ENCODE results near the gene RNU4-1. TPM values are rescaled to one million over a fixed set of nuclear protein-coding genes. Genes with fewer than 3 reads are reported as not detected.

RNU4-1 gene
- total and polyA plus RNA-seq, 2 of the 4 experiments (the other 2 are of a cell fraction): under 0.01 TPM; not detected in 1

GRCh38 chr12:120278137-120279069 is 14.6 kb downstream of the RNU4-1 start:
- no peak overlapping the region for H2AK9ac ChIP-seq (replicated peaks; ENCODE audit: low read depth, low read length, poor library complexity)
- no TSS peak for BruUV-seq (replicated peaks)
- no peak overlapping the region for H3K4ac ChIP-seq (ENCODE audit: low read depth, low read length)
- no peaks in the 10 kb centered on the region; the same call in none of the 2 replicates for H3K27me3 ChIP-seq (ENCODE audit: control insufficient read depth, insufficient read depth, low read length)
- no peaks in the 10 kb centered on the region for H3K9me1 ChIP-seq (ENCODE audit: insufficient read depth, low read length)
- no peak overlapping the region for H2AFZ ChIP-seq (replicated peaks; ENCODE audit: low read length, poor library complexity)
- DNase-seq (no peak), ATAC-seq (ENCODE audit: low read depth) (no peak)
- H3K9ac ChIP-seq (ENCODE audit: low read depth, low read length): no peak overlapping the region
- POLR2A ChIA-PET (ENCODE audit: unreplicated experiment): no interaction called here
- H4K91ac ChIP-seq (ENCODE audit: insufficient read depth, low read depth, low read length): no peak overlapping the region
- H3K4me2 ChIP-seq (ENCODE audit: low read depth, low read length): no peak overlapping the region
- no peak overlapping the region for H4K8ac ChIP-seq (ENCODE audit: low read depth in 2 of 2, low read length in 2 of 2)
- 93% methylated on average over 19 of the region's 57 CpGs; no CpG with 5 or more reads in 1 of the 2 experiments for WGBS, 2 experiments (ENCODE audit: extremely low coverage in 2 of 2, insufficient read length in 1 of 2)
- H2BK120ac ChIP-seq (ENCODE audit: low read depth, low read length): no peak overlapping the region
- intact Hi-C loops (cut with micrococcal nuclease): no loop called here
- H3K18ac ChIP-seq (ENCODE audit: low read depth, low read length): no peak overlapping the region
- no peak overlapping the region for H2BK5ac ChIP-seq (ENCODE audit: low read depth, low read length, poor library complexity, severe bottlenecking)
- H3K79me1 ChIP-seq (ENCODE audit: low read depth in 1 of 2, low read length in 2 of 2): no peaks in the 10 kb centered on the region
- H3K36me3 ChIP-seq (ENCODE audit: control insufficient read depth, insufficient read depth, low read length): no peaks in the 10 kb centered on the region
- H3K4me3 ChIP-seq (ENCODE audit: insufficient read depth, low read depth, low read length): no peak overlapping the region
- H3K56ac ChIP-seq (ENCODE audit: extremely low read depth, insufficient read depth, low read length): no peak overlapping the region
- CTCF ChIA-PET: no interaction called here
- H2AK5ac ChIP-seq (ENCODE audit: low read depth, low read length): no peak overlapping the region
- no peak overlapping the region for H2BK15ac ChIP-seq (ENCODE audit: low read depth, low read length)
- dilution Hi-C loops (cut with HindIII; ENCODE audit: low sequenced_read_pairs, unreplicated experiment): no loop called here
- no peak overlapping the region for H2BK20ac ChIP-seq (ENCODE audit: low read depth, low read length)
- no peak overlapping the region for H4K5ac ChIP-seq (ENCODE audit: low read depth, low read length)
- H3K9me3 ChIP-seq (ENCODE audit: control insufficient read depth, insufficient read depth, low read length): no peaks in the 10 kb centered on the region
- no peak overlapping the region for H3K27ac ChIP-seq (ENCODE audit: insufficient read depth, low read length)
- in situ Hi-C loops (cut with MboI; ENCODE audit: low sequenced_read_pairs): no loop called here
- no peak overlapping the region for H3K23ac ChIP-seq (ENCODE audit: low read depth, low read length)
- H3K4me1 ChIP-seq (ENCODE audit: control insufficient read depth, insufficient read depth, low read length): peaks cover 2% of the 10 kb centered on the region; the same call in 1 of the 2 replicates
- no peak overlapping the region for H3K14ac ChIP-seq (replicated peaks; ENCODE audit: low read depth, low read length)
- no peaks in the 10 kb centered on the region for H4K20me1 ChIP-seq (ENCODE audit: insufficient read depth, low read length)
- TF ChIP-seq USF2 (IDR thresholded peaks at IDR 0.05; ENCODE audit: low read depth, low read length) (no peak), MAFK (IDR thresholded peaks at IDR 0.05; ENCODE audit: low read depth, low read length) (no peak), CEBPB (IDR thresholded peaks at IDR 0.05; ENCODE audit: low read depth, low read length) (no peak), RCOR1 (IDR thresholded peaks at IDR 0.05; ENCODE audit: insufficient replicate concordance, low read length) (no peak), POLR2A (IDR thresholded peaks at IDR 0.05; ENCODE audit: low read depth, low read length) (no peak), RAD21 (IDR thresholded peaks at IDR 0.05; ENCODE audit: low read length) (no peak), RFX5 (IDR thresholded peaks at IDR 0.05; ENCODE audit: low read depth, low read length) (no peak), SMC3 (IDR thresholded peaks at IDR 0.05; ENCODE audit: low read depth, low read length) (no peak), BHLHE40 (IDR thresholded peaks at IDR 0.05; ENCODE audit: low read depth, low read length) (no peak), FOS (IDR thresholded peaks at IDR 0.05; ENCODE audit: low read depth, low read length) (no peak), MXI1 (IDR thresholded peaks at IDR 0.05; ENCODE audit: borderline replicate concordance, low read depth, low read length) (no peak), CHD1 (IDR thresholded peaks at IDR 0.05; ENCODE audit: low read depth, low read length) (no peak), MAZ (IDR thresholded peaks at IDR 0.05; ENCODE audit: borderline replicate concordance, low read depth, low read length) (no peak), CTCF (conservative IDR thresholded peaks at IDR 0.05; ENCODE audit: low read depth, low read length) (no peak)
- TF ChIP-seq, protein P1, sequence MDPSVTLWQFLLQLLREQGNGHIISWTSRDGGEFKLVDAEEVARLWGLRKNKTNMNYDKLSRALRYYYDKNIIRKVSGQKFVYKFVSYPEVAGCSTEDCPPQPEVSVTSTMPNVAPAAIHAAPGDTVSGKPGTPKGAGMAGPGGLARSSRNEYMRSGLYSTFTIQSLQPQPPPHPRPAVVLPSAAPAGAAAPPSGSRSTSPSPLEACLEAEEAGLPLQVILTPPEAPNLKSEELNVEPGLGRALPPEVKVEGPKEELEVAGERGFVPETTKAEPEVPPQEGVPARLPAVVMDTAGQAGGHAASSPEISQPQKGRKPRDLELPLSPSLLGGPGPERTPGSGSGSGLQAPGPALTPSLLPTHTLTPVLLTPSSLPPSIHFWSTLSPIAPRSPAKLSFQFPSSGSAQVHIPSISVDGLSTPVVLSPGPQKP (IDR thresholded peaks at IDR 0.05; ENCODE audit: borderline replicate concordance, low read depth, low read length): no peak

Measured in IMR-90 (cell line).